Adrenal gland (tissue), 12 donors: ENCODE measurements around the gene VAT1. TPM values are rescaled to one million over a fixed set of nuclear protein-coding genes. Genes with fewer than 3 reads are reported as not detected.

ENCODE experiments used
- DNase-seq, 7 donors: peaks; one replicate each; pipeline ENCODE4 v3.0.0-alpha.2; 2019 to 2020
- H3K27ac ChIP-seq, 5 donors: fragments of 200-600 bp; sonication (generic) in 4 of 5; 1 replicate in 3 of 5; 2 replicates in 2 of 5; pipeline versions ENCODE4 v1.5.1 to v1.8.0; 2016 to 2020; ENCODE audit warnings: mild to moderate bottlenecking in 1 of 5
- H3K27me3 ChIP-seq: fragments of 200-600 bp; 2 replicates; pipeline ENCODE4 v1.8.0; 2021
- H3K36me3 ChIP-seq, 2 donors: fragments of 200-600 bp; replicated peaks in 1 of 2; 1 replicate in 1 of 2; 2 replicates in 1 of 2; pipeline versions ENCODE4 v1.5.1 to v1.8.0; 2018 to 2022
- H3K4me1 ChIP-seq, 2 donors: fragments of 200-600 bp; replicated peaks in 1 of 2; 1 replicate in 1 of 2; 2 replicates in 1 of 2; pipeline versions ENCODE4 v1.5.1 to v1.8.0; 2018 to 2021
- H3K4me3 ChIP-seq, 4 donors: fragments of 200-600 bp; sonication (generic) in 3 of 4; one replicate each; pipeline ENCODE4 v1.5.1; 2016 to 2018
- H3K9me3 ChIP-seq, 3 donors: fragments of 200-600 bp; sonication (generic) in 1 of 3; replicated peaks in 1 of 3; 1 replicate in 2 of 3; 2 replicates in 1 of 3; pipeline versions ENCODE4 v1.5.1 to v1.8.0; 2016 to 2021
- POLR2A ChIP-seq, 2 donors: fragments of 450-650 bp; IDR thresholded peaks; one replicate each; pipeline ENCODE4 v1.6.1; 2017; ENCODE audit warnings: antibody characterized with exemption in 2 of 2, mild to moderate bottlenecking in 2 of 2, moderate library complexity in 1 of 2
- WGBS, 4 donors: extraction: QIAGEN DNeasy Blood & Tissue Kit in 2 of 4; methylation state at CpG; one replicate each; pipeline versions ENCODE4 v1.1.5 to v1.1.7; 2013 to 2017; 5-methylcytosine and 5-hydroxymethylcytosine counted together
- intact Hi-C, 2 donors: fragments of 100-400 bp; cut with DNase I; formaldehyde crosslinking; loops; one replicate each; pipeline versions ENCODE4 v1.14.1 to v1.15.0; 2022 to 2023
- polyA plus RNA-seq, 3 donors: library from polyadenylated mRNA; stranded (reverse); fragments of 200-250 nt in 2 of 3; fragments of 350-450 nt in 1 of 3; fragmentation: Illumina TruSeq in 1 of 3; extraction: RNeasy Lipid Tissue Mini Kit (QIAGEN cat#74804) in 1 of 3; gene quantifications; one replicate each; pipeline ENCODE4 v1.2.3, GENCODE V29; 2013 to 2014
- total RNA-seq, 9 donors: library from RNA; depleted of rRNA in 4 of 9; stranded (reverse); fragments of >200 nt in 4 of 9; fragments of 120-200 nt in 1 of 9; fragmentation: NEBNext Ultra II Directional in 1 of 9; extraction: Animal tissue kit (Norgen Biotek cat#: 25700) in 1 of 9; gene quantifications; one replicate each; pipeline versions ENCODE4 v1.1.0 to v1.2.4, GENCODE V29; 2013 to 2023
- TF ChIP-seq, protein P1 (sequence below), 6 experiments: fragments of 450-650 bp in 4 of 6; fragments of 200-600 bp in 2 of 6; sonication (generic) in 1 of 6; IDR thresholded peaks; 1 replicate in 5 of 6; 2 replicates in 1 of 6; pipeline versions ENCODE4 v1.5.1 to v1.8.0; 2016 to 2021; ENCODE audit warnings: antibody characterized with exemption in 6 of 6, mild to moderate bottlenecking in 2 of 6, moderate library complexity in 1 of 6
- donor health status: healthy with polysubstance abuse.
- donor health status: Bipolar disorder and iron deficiency.
- donor health status: DM: yes; HTN: yes; CAD: no.
- donor health status: DM: no; HTN: no; CAD: no.
- donor health status: DM: no; HTN: no; CAD: no.
- donor health status: DM: yes; HTN: yes; CAD: no.

Gene VAT1
- total and polyA plus RNA-seq, 12 donors: 177 to 744 (median 442) TPM

GRCh38 chr17:43018008-43018853 lies 4.0 kb downstream of the VAT1 start:
- intact Hi-C loops: no loop called here
- 53 to 57% (median 55%) methylated on average over 18 to 19 of the region's 19 CpGs for WGBS, 4 donors
- Histone ChIP-seq H3K9me3 (no peaks in the 10 kb centered on the region), H3K27me3 (no peaks in the 10 kb centered on the region), H3K36me3 (peaks cover 0 to 34% of the 10 kb centered on the region in 2 donors), H3K27ac (peak overlapping the region in 3 of 5 donors; percentile 63 to 97 (median 89)), H3K4me1 (peaks cover 53 to 65% of the 10 kb centered on the region in 2 donors), H3K4me3 (no peak overlapping the region)
- TF ChIP-seq POLR2A (IDR thresholded peaks at IDR 0.05): no peak
- TF ChIP-seq, protein P1, sequence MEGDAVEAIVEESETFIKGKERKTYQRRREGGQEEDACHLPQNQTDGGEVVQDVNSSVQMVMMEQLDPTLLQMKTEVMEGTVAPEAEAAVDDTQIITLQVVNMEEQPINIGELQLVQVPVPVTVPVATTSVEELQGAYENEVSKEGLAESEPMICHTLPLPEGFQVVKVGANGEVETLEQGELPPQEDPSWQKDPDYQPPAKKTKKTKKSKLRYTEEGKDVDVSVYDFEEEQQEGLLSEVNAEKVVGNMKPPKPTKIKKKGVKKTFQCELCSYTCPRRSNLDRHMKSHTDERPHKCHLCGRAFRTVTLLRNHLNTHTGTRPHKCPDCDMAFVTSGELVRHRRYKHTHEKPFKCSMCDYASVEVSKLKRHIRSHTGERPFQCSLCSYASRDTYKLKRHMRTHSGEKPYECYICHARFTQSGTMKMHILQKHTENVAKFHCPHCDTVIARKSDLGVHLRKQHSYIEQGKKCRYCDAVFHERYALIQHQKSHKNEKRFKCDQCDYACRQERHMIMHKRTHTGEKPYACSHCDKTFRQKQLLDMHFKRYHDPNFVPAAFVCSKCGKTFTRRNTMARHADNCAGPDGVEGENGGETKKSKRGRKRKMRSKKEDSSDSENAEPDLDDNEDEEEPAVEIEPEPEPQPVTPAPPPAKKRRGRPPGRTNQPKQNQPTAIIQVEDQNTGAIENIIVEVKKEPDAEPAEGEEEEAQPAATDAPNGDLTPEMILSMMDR (IDR thresholded peaks at IDR 0.05): no peak
- DNase-seq: peak in 4 of 7 donors; percentile 46 to 89 (median 52)

GRCh38 chr17:43016216-43016615 lies 6.0 kb downstream of the VAT1 start:
- Histone ChIP-seq H3K27me3 (no peaks in the 10 kb centered on the region), H3K9me3 (no peaks in the 10 kb centered on the region), H3K4me1 (peaks cover 61 to 76% of the 10 kb centered on the region in 2 donors), H3K27ac (peak overlapping the region in 4 of 5 donors; percentile 43 to 87 (median 70)), H3K36me3 (peaks cover 0 to 47% of the 10 kb centered on the region in 2 donors), H3K4me3 (no peak overlapping the region)
- TF ChIP-seq, protein P1 (IDR thresholded peaks at IDR 0.05): no peak
- no peak for TF ChIP-seq POLR2A (IDR thresholded peaks at IDR 0.05)
- intact Hi-C loops: no loop called here
- peak in 2 of 7 donors; percentile 29 to 56 for DNase-seq
- WGBS, 4 donors: 90 to 100% (median 92%) methylated on average over 1 to 7 of the region's 7 CpGs

DNA sequence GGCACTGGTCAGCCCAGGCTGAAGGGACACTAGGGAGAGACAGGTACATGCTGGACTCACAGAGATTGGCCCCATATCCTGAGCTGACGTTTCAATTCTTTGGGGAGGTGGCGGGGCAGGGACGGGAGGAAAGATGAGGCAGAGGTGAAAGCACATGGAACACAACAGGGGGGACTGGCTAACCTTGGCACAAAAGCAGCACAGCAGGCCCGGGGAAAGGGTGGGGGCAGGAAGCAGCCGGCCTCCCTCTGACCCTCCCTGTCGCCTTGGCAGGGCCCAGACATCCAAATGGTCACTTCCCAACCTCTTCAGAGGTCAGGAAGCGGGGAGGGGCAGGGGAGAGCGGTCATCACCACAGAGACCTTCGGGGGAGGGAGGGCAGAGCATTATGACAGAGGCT lies 6.6 kb downstream of the VAT1 start:
- H3K27ac ChIP-seq: peak overlapping the region in 4 of 5 donors; percentile 52 to 87 (median 70)
- peaks cover 65 to 81% of the 10 kb centered on the region in 2 donors for H3K4me1 ChIP-seq
- intact Hi-C loops: no loop called here
- no peaks in the 10 kb centered on the region for H3K9me3 ChIP-seq
- H3K4me3 ChIP-seq: no peak overlapping the region
- no peaks in the 10 kb centered on the region for H3K27me3 ChIP-seq
- WGBS, 4 donors: 21 to 44% (median 36%) methylated on average over 8 to 9 of the region's 9 CpGs
- peaks cover 0 to 47% of the 10 kb centered on the region in 2 donors for H3K36me3 ChIP-seq
- no peak for TF ChIP-seq POLR2A (IDR thresholded peaks at IDR 0.05)
- TF ChIP-seq, protein P1 (IDR thresholded peaks at IDR 0.05): no peak
- peak; percentile 58 to 91 (median 83) for DNase-seq

- H3K27ac ChIP-seq: peak overlapping the region in 4 of 5 donors; percentile 52 to 87 (median 70)
- H3K36me3 ChIP-seq: peaks cover 0 to 47% of the 10 kb centered on the region in 2 donors
- peaks cover 58 to 79% of the 10 kb centered on the region in 2 donors for H3K4me1 ChIP-seq
- intact Hi-C loops: no loop called here
- no peak overlapping the region for H3K4me3 ChIP-seq
- H3K27me3 ChIP-seq: no peaks in the 10 kb centered on the region
- WGBS, 4 donors: 71 to 90% (median 76%) methylated on average over 5 to 8 of the region's 8 CpGs
- TF ChIP-seq, protein P1 (IDR thresholded peaks at IDR 0.05): no peak
- no peak for TF ChIP-seq POLR2A (IDR thresholded peaks at IDR 0.05)
- DNase-seq: peak in 2 of 7 donors; percentile 33 to 50
- no peaks in the 10 kb centered on the region for H3K9me3 ChIP-seq
Observed at GRCh38 chr17:43014649-43015542, 7.3 kb downstream of the VAT1 start.
